Ovary (tissue), 3 donors: ENCODE data around the gene TMA7B.

Source experiments
- EP300 ChIP-seq: sonication (generic); formaldehyde crosslinking; IDR thresholded peaks from one replicate; pipeline ENCODE4 v1.6.1; 2017; ENCODE audit warnings: antibody characterized with exemption
- POLR2A ChIP-seq: fragments of 450-650 bp; IDR thresholded peaks from one replicate; pipeline ENCODE4 v1.6.1; 2017; ENCODE audit warnings: antibody characterized with exemption, mild to moderate bottlenecking, moderate library complexity
- TF ChIP-seq, protein P1 (sequence below), 3 donors: fragments of 450-650 bp in 2 of 3; fragments of 200-600 bp in 1 of 3; IDR thresholded peaks; one replicate each; pipeline versions ENCODE4 v1.5.1 to v1.8.0; 2016 to 2022; ENCODE audit warnings: antibody characterized with exemption in 3 of 3, mild to moderate bottlenecking in 1 of 3
- donor health status: DM: no; HTN: no; CAD: no.

- TF ChIP-seq, protein P1, sequence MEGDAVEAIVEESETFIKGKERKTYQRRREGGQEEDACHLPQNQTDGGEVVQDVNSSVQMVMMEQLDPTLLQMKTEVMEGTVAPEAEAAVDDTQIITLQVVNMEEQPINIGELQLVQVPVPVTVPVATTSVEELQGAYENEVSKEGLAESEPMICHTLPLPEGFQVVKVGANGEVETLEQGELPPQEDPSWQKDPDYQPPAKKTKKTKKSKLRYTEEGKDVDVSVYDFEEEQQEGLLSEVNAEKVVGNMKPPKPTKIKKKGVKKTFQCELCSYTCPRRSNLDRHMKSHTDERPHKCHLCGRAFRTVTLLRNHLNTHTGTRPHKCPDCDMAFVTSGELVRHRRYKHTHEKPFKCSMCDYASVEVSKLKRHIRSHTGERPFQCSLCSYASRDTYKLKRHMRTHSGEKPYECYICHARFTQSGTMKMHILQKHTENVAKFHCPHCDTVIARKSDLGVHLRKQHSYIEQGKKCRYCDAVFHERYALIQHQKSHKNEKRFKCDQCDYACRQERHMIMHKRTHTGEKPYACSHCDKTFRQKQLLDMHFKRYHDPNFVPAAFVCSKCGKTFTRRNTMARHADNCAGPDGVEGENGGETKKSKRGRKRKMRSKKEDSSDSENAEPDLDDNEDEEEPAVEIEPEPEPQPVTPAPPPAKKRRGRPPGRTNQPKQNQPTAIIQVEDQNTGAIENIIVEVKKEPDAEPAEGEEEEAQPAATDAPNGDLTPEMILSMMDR (IDR thresholded peaks at IDR 0.05): no peak
- TF ChIP-seq EP300 (no peak), POLR2A (no peak)
Observed at GRCh38 chr22:39956932-39957664, 3.1 kb upstream of the TMA7B start.
